HCT116 (cell line): ENCODE measurements around the gene EPB41L4A. TPM values are rescaled to one million over a fixed set of nuclear protein-coding genes. Genes with fewer than 3 reads are reported as not detected.

ENCODE experiments used
- ATAC-seq: fragments of 200-7000 bp; cut with Tn5 transposase; 2 replicates; pipeline ENCODE4 v1.9.1; 2020; ENCODE audit warnings: mild to moderate bottlenecking, moderate library complexity
- BruUV-seq: library from RNA; stranded (reverse); fragments of 400-500 nt; replicated peaks from 2 replicates; lab custom pipeline; 2021; lab: Mats Ljungman, UMichigan
- CTCF ChIA-PET: fragments of 300-600 bp; sonication (Branson Sonifier 250); formaldehyde crosslinking; loops from one replicate; lab custom pipeline; 2021; ENCODE audit warnings: antibody characterized with exemption; lab: Charles Lee
- POLR2A ChIA-PET: fragments of 300-600, 350-600 bp; sonication (Branson Sonifier 250); formaldehyde crosslinking; loops from one replicate; lab custom pipeline; 2021; ENCODE audit warnings: antibody characterized with exemption; lab: Charles Lee
- RAD21 ChIA-PET, 2 experiments: fragments of 300-600 bp; sonication (Branson Sonifier 250); formaldehyde crosslinking; loops; one replicate each; lab custom pipeline; 2023; ENCODE audit warnings: low total read pairs in 2 of 2; ENCODE audit not compliant: uncharacterized antibody in 2 of 2, unreplicated experiment in 2 of 2, low non-redundant PET in 1 of 2; lab: Charles Lee
- DNase-seq: peaks from one replicate; pipeline ENCODE4 v3.0.0-alpha.2; 2010; ENCODE audit warnings: low read depth, low spot score
- H2AFZ ChIP-seq: fragments of 200-600 bp; shearing (Covaris generic), sonication (generic); 2 replicates; pipeline ENCODE4 v1.6.1; 2017; ENCODE audit warnings: low read depth, mixed run types, mixed read lengths, antibody characterized with exemption, low read length; ENCODE audit not compliant: poor library complexity, severe bottlenecking
- H3K27ac ChIP-seq: 2 replicates; pipeline ENCODE4 v1.5.1; 2012; ENCODE audit warnings: low read depth, low read length
- H3K27me3 ChIP-seq: fragments of 200-600 bp; sonication (generic); 2 replicates; pipeline ENCODE4 v1.6.1; 2016; ENCODE audit warnings: mixed run types, low read length, mixed read lengths; ENCODE audit not compliant: insufficient read depth
- H3K36me3 ChIP-seq, 2 experiments: fragments of 200-500 bp in 1 of 2; fragments of 200-600 bp in 1 of 2; sonication (Bioruptor generic) in 1 of 2; sonication (generic) in 1 of 2; 2 replicates each; pipeline versions ENCODE4 v1.5.1 to v1.6.1; 2014 to 2016; ENCODE audit warnings: low read length in 2 of 2, inconsistent platforms in 1 of 2, mixed read lengths in 1 of 2, mixed run types in 1 of 2; ENCODE audit not compliant: insufficient read depth in 2 of 2, control insufficient read depth in 1 of 2
- H3K4me1 ChIP-seq, 2 experiments: fragments of 200-600 bp in 1 of 2; sonication (generic) in 1 of 2; 2 replicates each; pipeline versions ENCODE4 v1.5.1 to v1.6.1; 2012 to 2017; ENCODE audit warnings: low read length in 2 of 2, inconsistent platforms in 1 of 2, mild to moderate bottlenecking in 1 of 2, mixed read lengths in 1 of 2, mixed run types in 1 of 2, moderate library complexity in 1 of 2; ENCODE audit not compliant: insufficient read depth in 2 of 2, control insufficient read depth in 1 of 2
- H3K4me2 ChIP-seq: fragments of 200-600 bp; sonication (generic); 2 replicates; pipeline ENCODE4 v1.6.1; 2017; ENCODE audit warnings: mixed run types, low read length, mixed read lengths
- H3K4me3 ChIP-seq, 2 experiments: fragments of 200-600 bp in 1 of 2; sonication (generic) in 1 of 2; replicated peaks in 1 of 2; 2 replicates each; pipeline ENCODE4 v1.5.1; 2011 to 2016; ENCODE audit warnings: low read length in 2 of 2, control low read depth in 1 of 2, low read depth in 1 of 2, mild to moderate bottlenecking in 1 of 2, mixed read lengths in 1 of 2, mixed run types in 1 of 2
- H3K79me2 ChIP-seq: fragments of 200-600 bp; sonication (generic); 2 replicates; pipeline ENCODE4 v1.6.1; 2017; ENCODE audit warnings: mild to moderate bottlenecking, mixed run types, low read length, moderate library complexity, mixed read lengths; ENCODE audit not compliant: insufficient read depth
- H3K9ac ChIP-seq: fragments of 200-600 bp; sonication (generic); 2 replicates; pipeline ENCODE4 v1.6.1; 2016; ENCODE audit warnings: low read length, mixed read lengths
- H3K9me2 ChIP-seq: fragments of 200-600 bp; sonication (generic), shearing (Covaris generic); 2 replicates; pipeline ENCODE4 v1.6.1; 2017; ENCODE audit warnings: mixed run types, mild to moderate bottlenecking, moderate library complexity; ENCODE audit not compliant: insufficient read depth
- H3K9me3 ChIP-seq, 2 experiments: fragments of 200-500 bp in 1 of 2; fragments of 200-600 bp in 1 of 2; sonication (Bioruptor generic) in 1 of 2; sonication (generic) in 1 of 2; 2 replicates each; pipeline ENCODE4 v1.6.1; 2014 to 2017; ENCODE audit warnings: low read length in 2 of 2, mixed read lengths in 2 of 2, inconsistent platforms in 1 of 2, low read depth in 1 of 2, mild to moderate bottlenecking in 1 of 2, mixed run types in 1 of 2, moderate library complexity in 1 of 2; ENCODE audit not compliant: control insufficient read depth in 1 of 2, insufficient read depth in 1 of 2
- H4K20me1 ChIP-seq: fragments of 200-600 bp; sonication (generic), shearing (Covaris generic); 2 replicates; pipeline ENCODE4 v1.6.1; 2017; ENCODE audit warnings: mixed run types, mild to moderate bottlenecking, moderate library complexity; ENCODE audit not compliant: insufficient read depth
- EZH2phosphoT487 ChIP-seq: fragments of 200-600 bp; IDR thresholded peaks from 2 replicates; pipeline ENCODE4 v1.6.1; 2018; ENCODE audit warnings: antibody characterized with exemption, borderline replicate concordance
- POLR2A ChIP-seq: IDR thresholded peaks from 2 replicates; pipeline ENCODE4 v1.7.0; 2011; ENCODE audit warnings: borderline replicate concordance; ENCODE audit not compliant: insufficient read depth, insufficient read length; ENCODE audit errors: extremely low read depth
- POLR2AphosphoS5 ChIP-seq: IDR thresholded peaks from 2 replicates; pipeline ENCODE4 v1.6.1; 2011; ENCODE audit warnings: mild to moderate bottlenecking, low read depth, low read length, moderate library complexity
- SIN3A ChIP-seq: IDR thresholded peaks from 2 replicates; pipeline ENCODE4 v1.6.1; 2012; ENCODE audit warnings: low read depth
- SP1 ChIP-seq: IDR thresholded peaks from 2 replicates; pipeline ENCODE4 v1.6.1; 2012; ENCODE audit warnings: low read depth
- TCF7L2 ChIP-seq: IDR thresholded peaks from 2 replicates; pipeline ENCODE4 v1.7.0; 2011; ENCODE audit warnings: borderline replicate concordance, inconsistent platforms; ENCODE audit not compliant: insufficient read depth, insufficient read length; ENCODE audit errors: extremely low read depth
- ZFX ChIP-seq: fragments of 450-650 bp; IDR thresholded peaks from 2 replicates; pipeline ENCODE4 v1.6.1; 2017
- intact Hi-C: fragments of 100-400 bp; cut with micrococcal nuclease; formaldehyde crosslinking; loops from 2 replicates; pipeline ENCODE4 v1.10.0; 2022
- total RNA-seq: library from RNA; stranded (reverse); gene quantifications from one replicate; pipeline ENCODE4 v1.2.1, GENCODE V29; 2021; ENCODE audit not compliant: unreplicated experiment
- TF ChIP-seq, protein P1 (sequence below): IDR thresholded peaks from 2 replicates; pipeline ENCODE4 v1.6.1; 2012
- TF ChIP-seq, protein P2 (sequence below): IDR thresholded peaks from 2 replicates; pipeline ENCODE4 v1.6.1; 2012; ENCODE audit warnings: low read depth

The EPB41L4A gene
- total RNA-seq, 1 experiment from 2014 or later, result 2.8 TPM

DNA sequence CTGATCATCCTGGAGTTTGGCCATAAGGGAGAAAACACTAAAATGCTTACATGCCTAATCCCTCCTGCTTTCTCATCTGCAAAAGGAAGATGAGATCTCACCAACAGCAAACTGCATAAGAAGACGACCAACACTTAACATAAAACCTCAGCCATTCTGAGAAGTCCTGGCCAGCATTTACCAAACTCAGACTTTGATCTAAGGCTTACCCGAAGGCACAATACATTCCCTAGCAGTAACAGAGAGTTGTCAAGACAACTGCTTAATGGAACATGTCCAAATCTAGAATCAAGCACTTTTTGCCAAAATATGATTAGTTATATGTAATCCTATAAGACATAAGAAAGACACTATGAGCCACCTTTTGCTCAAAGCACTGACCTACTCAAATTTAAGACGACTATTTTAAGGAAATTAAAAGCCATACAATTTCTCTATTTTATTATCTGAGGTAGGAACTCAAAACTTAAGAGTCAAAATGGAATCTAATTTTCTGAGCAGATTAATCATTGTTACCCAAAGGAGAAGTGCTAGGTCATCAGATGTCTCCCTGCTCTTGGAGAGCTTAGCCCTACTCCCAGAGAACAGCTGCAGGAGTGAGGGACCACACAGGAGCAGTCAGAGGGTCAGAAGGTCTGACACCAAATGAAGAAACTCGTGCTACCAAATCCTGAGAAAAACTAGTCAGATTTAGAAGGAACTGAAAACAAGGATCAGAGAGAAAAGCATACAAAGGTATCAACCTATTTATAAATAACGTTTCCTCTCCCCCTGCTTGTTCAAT is 39.3 kb downstream of the EPB41L4A start (continued):
- TF ChIP-seq SIN3A (no peak), ZFX (no peak), TCF7L2 (no peak), POLR2AphosphoS5 (no peak)
- TF ChIP-seq, protein P1, sequence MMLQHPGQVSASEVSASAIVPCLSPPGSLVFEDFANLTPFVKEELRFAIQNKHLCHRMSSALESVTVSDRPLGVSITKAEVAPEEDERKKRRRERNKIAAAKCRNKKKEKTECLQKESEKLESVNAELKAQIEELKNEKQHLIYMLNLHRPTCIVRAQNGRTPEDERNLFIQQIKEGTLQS, result no peak
- TF ChIP-seq, protein P2, sequence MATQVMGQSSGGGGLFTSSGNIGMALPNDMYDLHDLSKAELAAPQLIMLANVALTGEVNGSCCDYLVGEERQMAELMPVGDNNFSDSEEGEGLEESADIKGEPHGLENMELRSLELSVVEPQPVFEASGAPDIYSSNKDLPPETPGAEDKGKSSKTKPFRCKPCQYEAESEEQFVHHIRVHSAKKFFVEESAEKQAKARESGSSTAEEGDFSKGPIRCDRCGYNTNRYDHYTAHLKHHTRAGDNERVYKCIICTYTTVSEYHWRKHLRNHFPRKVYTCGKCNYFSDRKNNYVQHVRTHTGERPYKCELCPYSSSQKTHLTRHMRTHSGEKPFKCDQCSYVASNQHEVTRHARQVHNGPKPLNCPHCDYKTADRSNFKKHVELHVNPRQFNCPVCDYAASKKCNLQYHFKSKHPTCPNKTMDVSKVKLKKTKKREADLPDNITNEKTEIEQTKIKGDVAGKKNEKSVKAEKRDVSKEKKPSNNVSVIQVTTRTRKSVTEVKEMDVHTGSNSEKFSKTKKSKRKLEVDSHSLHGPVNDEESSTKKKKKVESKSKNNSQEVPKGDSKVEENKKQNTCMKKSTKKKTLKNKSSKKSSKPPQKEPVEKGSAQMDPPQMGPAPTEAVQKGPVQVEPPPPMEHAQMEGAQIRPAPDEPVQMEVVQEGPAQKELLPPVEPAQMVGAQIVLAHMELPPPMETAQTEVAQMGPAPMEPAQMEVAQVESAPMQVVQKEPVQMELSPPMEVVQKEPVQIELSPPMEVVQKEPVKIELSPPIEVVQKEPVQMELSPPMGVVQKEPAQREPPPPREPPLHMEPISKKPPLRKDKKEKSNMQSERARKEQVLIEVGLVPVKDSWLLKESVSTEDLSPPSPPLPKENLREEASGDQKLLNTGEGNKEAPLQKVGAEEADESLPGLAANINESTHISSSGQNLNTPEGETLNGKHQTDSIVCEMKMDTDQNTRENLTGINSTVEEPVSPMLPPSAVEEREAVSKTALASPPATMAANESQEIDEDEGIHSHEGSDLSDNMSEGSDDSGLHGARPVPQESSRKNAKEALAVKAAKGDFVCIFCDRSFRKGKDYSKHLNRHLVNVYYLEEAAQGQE, result no peak

DNA sequence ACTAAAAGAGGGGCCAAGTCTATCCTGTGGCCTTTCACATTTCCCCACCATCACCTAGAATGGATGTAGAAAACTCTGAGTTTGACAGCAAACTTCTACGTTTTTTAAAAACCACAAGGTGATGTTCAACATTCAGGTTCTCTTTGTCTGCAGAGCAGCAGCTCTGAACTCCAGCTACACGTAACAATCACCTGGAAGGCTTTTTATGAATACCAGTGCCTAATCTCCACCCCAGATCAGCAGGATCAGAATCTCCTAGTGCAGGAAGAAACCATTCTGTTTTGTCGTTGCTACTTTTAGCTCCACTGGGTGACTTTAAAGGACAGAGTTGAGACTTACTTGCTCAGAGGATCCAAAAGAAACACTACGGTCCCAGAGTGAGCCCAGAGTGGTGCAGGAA is 44.3 kb downstream of the EPB41L4A start:
- ATAC-seq (no peak), DNase-seq (no peak)
- Histone ChIP-seq H3K4me2 (no peak overlapping the region), H4K20me1 (no peaks in the 10 kb centered on the region), H3K9ac (no peak overlapping the region), H2AFZ (no peak overlapping the region), H3K27ac (no peak overlapping the region), H3K27me3 (0 out of 2 replicates have a peak, but pooled peaks cover 3% of the 10 kb centered on the region), H3K79me2 (no peaks in the 10 kb centered on the region), H3K36me3 (no peaks in the 10 kb centered on the region), H3K9me3 (no peaks in the 10 kb centered on the region), H3K4me3 (no peak overlapping the region), H3K4me1 (no peaks in the 10 kb centered on the region), H3K9me2 (no peaks in the 10 kb centered on the region)
- ChIA-PET CTCF (no interaction called here), POLR2A (no interaction called here), RAD21 (no interaction called here)
- TF ChIP-seq POLR2A (no peak), EZH2phosphoT487 (no peak), SP1 (no peak)
- no TSS peak for BruUV-seq
- intact Hi-C loops, result no loop called here
